HepG2 (cell line): ENCODE results near the gene OSM. TPM values are rescaled to one million over a fixed set of nuclear protein-coding genes. Genes with fewer than 3 reads are reported as not detected.

Experiments used
- ATAC-seq: fragments of 200-7000 bp; cut with Tn5 transposase; 3 replicates; pipeline ENCODE4 v1.9.1; 2020; ENCODE audit warnings: mild to moderate bottlenecking, moderate library complexity
- BruUV-seq: library from RNA; stranded (reverse); fragments of 400-500 nt; replicated peaks from 2 replicates; lab custom pipeline; 2021; lab: Mats Ljungman, UMichigan
- CTCF ChIA-PET: fragments of 300-600 bp; formaldehyde crosslinking; extraction: SDS; loops from one replicate; lab custom pipeline; 2021; ENCODE audit warnings: low total read pairs, inconsistent platforms, low intra/inter-chr PET ratio; lab: Yijun Ruan, JAX
- POLR2A ChIA-PET: fragments of 350-600 bp; sonication (Branson Sonifier 250); formaldehyde crosslinking; loops from one replicate; lab custom pipeline; 2020; ENCODE audit warnings: antibody characterized with exemption, inconsistent platforms; lab: Yijun Ruan, JAX
- DNase-seq: peaks from one replicate; pipeline ENCODE4 v3.0.0-alpha.2; 2015; ENCODE audit warnings: low spot score
- FAIRE-seq: peaks from 3 replicates; lab custom pipeline; 2011; peaks lifted over from hg19 to GRCh38; lab: Jason Lieb, UNC
- H2AFZ ChIP-seq: one replicate; pipeline ENCODE4 v1.6.1; 2011; ENCODE audit warnings: low read length, inconsistent platforms
- H3K27ac ChIP-seq: fragments of 300-600 bp; 3 replicates; pipeline ENCODE4 v1.8.0; 2011; ENCODE audit warnings: mixed run types, mild to moderate bottlenecking, mixed read lengths, low read length, inconsistent platforms; ENCODE audit not compliant: insufficient read depth; ENCODE audit errors: extremely low read length
- H3K27me3 ChIP-seq, 2 experiments: fragments of 200-600 bp in 1 of 2; 2 replicates in 1 of 2; 3 replicates in 1 of 2; pipeline versions ENCODE4 v1.6.0 to v1.8.0; 2011; ENCODE audit warnings: low read length in 2 of 2, mild to moderate bottlenecking in 2 of 2, moderate library complexity in 2 of 2, inconsistent platforms in 1 of 2; ENCODE audit not compliant: insufficient read depth in 2 of 2, control insufficient read depth in 1 of 2
- H3K36me3 ChIP-seq, 2 experiments: fragments of 200-600 bp in 1 of 2; replicated peaks in 1 of 2; 2 replicates in 1 of 2; 3 replicates in 1 of 2; pipeline versions ENCODE4 v1.5.1 to v1.8.0; 2011; ENCODE audit warnings: low read length in 2 of 2, inconsistent platforms in 1 of 2; ENCODE audit not compliant: insufficient read depth in 2 of 2, control insufficient read depth in 1 of 2
- H3K4me1 ChIP-seq: 2 replicates; pipeline ENCODE4 v1.5.1; 2012; ENCODE audit warnings: low read length, inconsistent platforms; ENCODE audit not compliant: insufficient read depth
- H3K4me2 ChIP-seq: 2 replicates; pipeline ENCODE4 v1.6.0; 2011; ENCODE audit warnings: low read depth, low read length, inconsistent platforms
- H3K4me3 ChIP-seq, 3 experiments: fragments of 200-600 bp in 1 of 3; sonication (generic), shearing (Covaris generic) in 1 of 3; replicated peaks in 1 of 3; 2 replicates each; pipeline ENCODE4 v1.5.1; 2011 to 2016; ENCODE audit warnings: low read length in 3 of 3, inconsistent platforms in 2 of 3, low read depth in 2 of 3, mild to moderate bottlenecking in 2 of 3, control low read depth in 1 of 3, mixed read lengths in 1 of 3; ENCODE audit not compliant: insufficient read depth in 1 of 3
- H3K79me2 ChIP-seq: one replicate; pipeline ENCODE4 v1.6.1; 2011; ENCODE audit warnings: low read length, inconsistent platforms; ENCODE audit not compliant: insufficient read depth
- H3K9ac ChIP-seq: 2 replicates; pipeline ENCODE4 v1.6.0; 2011; ENCODE audit warnings: mild to moderate bottlenecking, low read depth, low read length, inconsistent platforms; ENCODE audit not compliant: insufficient read depth
- H3K9me3 ChIP-seq: 2 replicates; pipeline ENCODE4 v1.5.1; 2012; ENCODE audit warnings: mild to moderate bottlenecking, low read length
- H4K20me1 ChIP-seq: 2 replicates; pipeline ENCODE4 v1.6.0; 2011; ENCODE audit warnings: inconsistent platforms, mild to moderate bottlenecking, low read length, moderate library complexity; ENCODE audit not compliant: insufficient read depth
- ARNT2 ChIP-seq: sonication (generic); formaldehyde crosslinking; IDR thresholded peaks from 2 replicates; pipeline ENCODE4 v1.8.0; 2022; ENCODE audit warnings: mild to moderate bottlenecking, low read depth, missing genetic modification reagents, moderate library complexity
- CBX5 ChIP-seq: sonication (generic); formaldehyde crosslinking; IDR thresholded peaks from 2 replicates; pipeline ENCODE4 v1.4.0; 2020; ENCODE audit warnings: missing genetic modification reagents, borderline replicate concordance
- JARID2 ChIP-seq: sonication (generic); formaldehyde crosslinking; IDR thresholded peaks from 2 replicates; pipeline ENCODE4 v1.8.1; 2023; ENCODE audit warnings: missing genetic modification reagents, inconsistent platforms; ENCODE audit not compliant: insufficient replicate concordance
- PRMT3 ChIP-seq: sonication (generic); formaldehyde crosslinking; IDR thresholded peaks from 2 replicates; pipeline ENCODE4 v1.8.1; 2022; ENCODE audit warnings: low read depth, mild to moderate bottlenecking, moderate library complexity, missing genetic modification reagents, borderline replicate concordance
- SMAD9 ChIP-seq: sonication (generic); formaldehyde crosslinking; IDR thresholded peaks from 2 replicates; pipeline ENCODE4 v1.5.1; 2020; ENCODE audit warnings: mild to moderate bottlenecking, missing genetic modification reagents
- THAP11 ChIP-seq: IDR thresholded peaks from 2 replicates; pipeline ENCODE4 v1.6.1; 2016; ENCODE audit warnings: missing biosample characterization, missing genetic modification reagents
- ZBTB38 ChIP-seq: sonication (generic); formaldehyde crosslinking; IDR thresholded peaks from 2 replicates; pipeline ENCODE4 v1.5.1; 2020; ENCODE audit warnings: mild to moderate bottlenecking, missing genetic modification reagents
- ZNF326 ChIP-seq: sonication (generic); formaldehyde crosslinking; IDR thresholded peaks from 2 replicates; pipeline ENCODE4 v1.4.0; 2020; ENCODE audit warnings: missing genetic modification reagents, borderline replicate concordance
- ZNF660 ChIP-seq: sonication (generic); formaldehyde crosslinking; IDR thresholded peaks from 2 replicates; pipeline ENCODE4 v1.5.1; 2020; ENCODE audit warnings: mild to moderate bottlenecking, low read depth, missing genetic modification reagents, borderline replicate concordance
- ZNF746 ChIP-seq: sonication (generic); formaldehyde crosslinking; IDR thresholded peaks from 2 replicates; pipeline ENCODE4 v1.8.0; 2022; ENCODE audit warnings: mild to moderate bottlenecking, missing genetic modification reagents
- ZNF75D ChIP-seq: sonication (generic); formaldehyde crosslinking; IDR thresholded peaks from 2 replicates; pipeline ENCODE4 v1.8.1; 2023; ENCODE audit warnings: missing genetic modification reagents, mild to moderate bottlenecking, borderline replicate concordance
- ZNF841 ChIP-seq: sonication (generic); formaldehyde crosslinking; IDR thresholded peaks from 2 replicates; pipeline ENCODE4 v1.8.1; 2023; ENCODE audit warnings: missing genetic modification reagents, borderline replicate concordance
- WGBS: methylation state at CpG from one replicate; pipeline ENCODE4 v1.1.6; 2017; ENCODE audit warnings: low lambda C conversion rate; 5-methylcytosine and 5-hydroxymethylcytosine counted together
- in situ Hi-C: cut with HindIII; loops from 2 replicates; pipeline ENCODE4 v1.10.0; 2017; ENCODE audit warnings: low pct_unique_long_range_greater_than_20kb; ENCODE audit not compliant: extremely low pct_ligation_motif_present
- intact Hi-C: fragments of 100-400 bp; cut with micrococcal nuclease; formaldehyde crosslinking; loops from one replicate; pipeline ENCODE4 v1.10.0; 2022; ENCODE audit not compliant: unreplicated experiment
- polyA plus RNA-seq, 8 experiments: library from polyadenylated mRNA; depleted of rRNA in 3 of 8; stranded (reverse) in 7 of 8; unstranded in 1 of 8; fragments of >200 nt; fragmentation: Illumina TruSeq in 4 of 8; extraction: Trizol in 4 of 8; gene quantifications; 2 replicates each; pipeline versions ENCODE4 v1.2.1 to v1.2.3, GENCODE V29; 2011 to 2016; ENCODE audit warnings: low read depth in 4 of 8, missing spikeins in 1 of 8, mixed read lengths in 1 of 8; ENCODE audit not compliant: insufficient read depth in 1 of 8
- total RNA-seq, 5 experiments: library from RNA; depleted of rRNA; stranded (reverse); fragments of >200 nt; fragmentation: Illumina TruSeq; extraction: Trizol; gene quantifications; 2 replicates each; pipeline ENCODE4 v1.2.3, GENCODE V29; 2016; ENCODE audit warnings: low read depth in 1 of 5
- TF ChIP-seq, protein P1 (sequence below): IDR thresholded peaks from 2 replicates; pipeline ENCODE4 v1.6.1; 2018; ENCODE audit warnings: missing genetic modification reagents, mild to moderate bottlenecking, missing compliant biosample characterization
- TF ChIP-seq, protein P2 (sequence below): IDR thresholded peaks from 2 replicates; pipeline ENCODE4 v1.6.1; 2012; ENCODE audit warnings: inconsistent platforms
- TF ChIP-seq, protein P3 (sequence below), 2 experiments: sonication (generic) in 1 of 2; formaldehyde crosslinking in 1 of 2; IDR thresholded peaks; 2 replicates each; pipeline versions ENCODE4 v1.5.1 to v1.6.1; 2011 to 2020; ENCODE audit warnings: borderline replicate concordance in 1 of 2, low read depth in 1 of 2, low read length in 1 of 2, mild to moderate bottlenecking in 1 of 2, missing genetic modification reagents in 1 of 2, moderate library complexity in 1 of 2

Gene OSM
- total and polyA plus RNA-seq, 2 of the 13 experiments (the other 11 are each of a cell fraction or from before 2014, with no cell fraction given) = not detected

DNA sequence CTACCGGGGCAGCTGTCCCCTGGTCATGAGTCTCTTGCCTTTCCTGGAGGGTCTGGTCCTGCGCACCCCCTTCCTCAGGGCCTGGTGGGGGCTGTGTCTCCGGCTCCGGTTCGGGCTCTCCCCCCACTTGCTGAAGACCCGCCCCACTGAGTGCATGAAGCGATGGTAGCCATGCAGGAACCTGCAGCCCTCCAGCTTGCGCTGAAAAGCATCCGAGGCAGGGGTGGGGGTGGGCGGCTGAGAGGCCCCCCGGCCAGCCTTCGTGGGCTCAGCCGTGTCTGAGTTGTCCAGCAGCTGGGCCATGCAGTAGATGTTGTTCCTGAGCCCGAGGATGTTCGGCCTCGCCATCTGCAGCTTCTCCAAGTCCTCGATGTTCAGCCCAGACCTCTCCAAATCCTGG is 2.8 kb downstream of the OSM start (continued):
- TF ChIP-seq, protein P1, sequence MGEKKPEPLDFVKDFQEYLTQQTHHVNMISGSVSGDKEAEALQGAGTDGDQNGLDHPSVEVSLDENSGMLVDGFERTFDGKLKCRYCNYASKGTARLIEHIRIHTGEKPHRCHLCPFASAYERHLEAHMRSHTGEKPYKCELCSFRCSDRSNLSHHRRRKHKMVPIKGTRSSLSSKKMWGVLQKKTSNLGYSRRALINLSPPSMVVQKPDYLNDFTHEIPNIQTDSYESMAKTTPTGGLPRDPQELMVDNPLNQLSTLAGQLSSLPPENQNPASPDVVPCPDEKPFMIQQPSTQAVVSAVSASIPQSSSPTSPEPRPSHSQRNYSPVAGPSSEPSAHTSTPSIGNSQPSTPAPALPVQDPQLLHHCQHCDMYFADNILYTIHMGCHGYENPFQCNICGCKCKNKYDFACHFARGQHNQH (CRISPR knock-in tag) = no peak

DNA sequence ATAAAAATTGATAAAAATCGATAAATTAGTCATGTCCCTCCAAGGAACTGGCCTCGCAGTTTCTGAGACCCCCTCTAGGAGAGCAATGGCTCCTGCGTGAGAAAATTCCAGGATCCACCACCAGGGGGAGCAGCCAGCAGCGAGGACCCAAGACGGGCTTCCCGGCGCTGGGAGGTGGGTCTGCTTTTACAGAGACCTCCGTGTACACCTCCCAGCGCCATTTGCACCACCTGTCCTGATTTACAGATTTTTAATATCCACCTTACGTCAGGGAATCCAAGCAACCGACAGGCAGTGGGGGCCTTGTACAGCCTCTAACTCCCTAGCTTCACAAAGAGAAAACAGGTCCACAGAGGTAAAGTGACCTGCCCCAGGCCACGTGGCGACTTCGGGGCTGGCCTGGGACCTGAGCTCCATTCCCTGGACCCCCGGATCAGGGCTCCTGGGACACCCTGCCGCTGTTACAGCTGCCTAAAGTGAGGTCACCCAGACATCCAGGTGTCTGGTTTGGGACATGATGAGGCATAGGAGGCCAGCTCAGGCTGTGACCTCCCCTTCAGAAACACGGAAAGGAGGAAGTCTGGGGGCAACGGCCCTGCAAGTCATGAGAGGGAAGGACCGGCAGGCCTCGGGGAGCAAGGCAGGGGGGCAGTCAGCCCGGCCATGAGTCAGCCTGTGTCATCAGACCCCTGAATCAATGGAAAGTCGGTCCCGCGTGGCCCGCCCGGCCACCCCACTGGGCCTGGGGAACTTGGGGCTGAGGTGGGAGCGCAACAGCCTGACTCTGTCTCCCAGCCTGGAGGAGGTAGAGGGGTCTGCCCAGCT is 3.5 kb downstream of the OSM start:
- peak overlapping the region; percentile 80 for H3K4me2 ChIP-seq
- peak; percentile 32 for FAIRE-seq
- ATAC-seq = peak; percentile 62
- no TSS peak for BruUV-seq
- H3K79me2 ChIP-seq = no peaks in the 10 kb centered on the region
- peak overlapping the region; percentile 30; the same call in 1 of the 2 replicates for H3K9ac ChIP-seq
- peak overlapping the region; percentile 31 to 63 (median 36) for H3K4me3 ChIP-seq
- peaks cover 32% of the 10 kb centered on the region for H3K4me1 ChIP-seq
- H3K36me3 ChIP-seq = no peaks in the 10 kb centered on the region
- peak; percentile 64 for DNase-seq
- in situ Hi-C loops = loop anchor here (5.0 to 10.0 kb wide), 2 partner anchors 124 to 222 kb away; partner anchors contain the start of gene RNF215
- no peaks in the 10 kb centered on the region for H4K20me1 ChIP-seq
- WGBS = under 1% methylated on average over 18 of the region's 27 CpGs
- intact Hi-C loops = loop anchor here (1.0 kb wide), 1 partner anchor 23 kb away; no protein-coding TSS in a partner anchor
- H2AFZ ChIP-seq = peak overlapping the region; percentile 37
- ChIA-PET CTCF (interaction anchor here (1.1 to 2.1 kb wide), 3 partner anchors 24 to 124 kb away, joined by 4 to 20 read pairs (median 8); partner anchors contain the start of gene RNF215), POLR2A (interaction anchor here (1.0 kb wide), 1 partner anchor 94 kb away, joined by 3 read pairs; the partner anchor contains the start of genes CCDC157 and SF3A1)
- no peaks in the 10 kb centered on the region for H3K9me3 ChIP-seq
- peaks cover 12 to 43% of the 10 kb centered on the region in 2 experiments for H3K27me3 ChIP-seq
- H3K27ac ChIP-seq = no peak overlapping the region
- TF ChIP-seq THAP11 (CRISPR knock-in tag) = 0 out of 2 replicates have a peak, but pooled peaks have one; percentile 31
- TF ChIP-seq ZNF746 (CRISPR knock-in tag) = no peak
- TF ChIP-seq ZNF326 (CRISPR knock-in tag) = no peak
- TF ChIP-seq, protein P2, sequence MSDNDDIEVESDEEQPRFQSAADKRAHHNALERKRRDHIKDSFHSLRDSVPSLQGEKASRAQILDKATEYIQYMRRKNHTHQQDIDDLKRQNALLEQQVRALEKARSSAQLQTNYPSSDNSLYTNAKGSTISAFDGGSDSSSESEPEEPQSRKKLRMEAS = peak; percentile 48; the same call in 1 of the 2 replicates
- no peak for TF ChIP-seq SMAD9
- 0 out of 2 replicates have a peak, but pooled peaks have one; percentile 50 for TF ChIP-seq ZNF75D (CRISPR knock-in tag)
- TF ChIP-seq, protein P3, sequence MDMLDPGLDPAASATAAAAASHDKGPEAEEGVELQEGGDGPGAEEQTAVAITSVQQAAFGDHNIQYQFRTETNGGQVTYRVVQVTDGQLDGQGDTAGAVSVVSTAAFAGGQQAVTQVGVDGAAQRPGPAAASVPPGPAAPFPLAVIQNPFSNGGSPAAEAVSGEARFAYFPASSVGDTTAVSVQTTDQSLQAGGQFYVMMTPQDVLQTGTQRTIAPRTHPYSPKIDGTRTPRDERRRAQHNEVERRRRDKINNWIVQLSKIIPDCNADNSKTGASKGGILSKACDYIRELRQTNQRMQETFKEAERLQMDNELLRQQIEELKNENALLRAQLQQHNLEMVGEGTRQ (IDR thresholded peaks at IDR 0.05; ENCODE audit: low read depth, low read length) = no peak
- TF ChIP-seq, protein P3 (CRISPR knock-in tag; IDR thresholded peaks at IDR 0.05; ENCODE audit: borderline replicate concordance) = no peak; the same call in 1 of the 2 replicates
- TF ChIP-seq ARNT2 (CRISPR knock-in tag) = no peak
- no peak for TF ChIP-seq PRMT3 (CRISPR knock-in tag)
- no peak for TF ChIP-seq ZNF660 (CRISPR knock-in tag)
- no peak for TF ChIP-seq ZNF841 (CRISPR knock-in tag)
- TF ChIP-seq ZBTB38 (CRISPR knock-in tag) = peak; percentile 16; the same call in 1 of the 2 replicates
- no peak for TF ChIP-seq JARID2 (CRISPR knock-in tag)
- TF ChIP-seq CBX5 (CRISPR knock-in tag) = 0 out of 2 replicates have a peak, but pooled peaks have one; percentile 24
